SK-N-SH treated with all-trans-retinoic acid at 6 μM for 48 hours (cell line): ENCODE measurements around the gene WAC.

Experiments used
- CSDC2 ChIP-seq: fragments of 250-450 bp; sonication (Bioruptor Pico); IDR thresholded peaks from 2 replicates; pipeline ENCODE4 v1.5.0; 2020; ENCODE audit warnings: mild to moderate bottlenecking, moderate library complexity
- CSRNP3 ChIP-seq: fragments of 250-450 bp; sonication (Bioruptor Pico); IDR thresholded peaks from 2 replicates; pipeline ENCODE4 v1.5.1; 2021; ENCODE audit warnings: mild to moderate bottlenecking, moderate library complexity
- ESRRG ChIP-seq: fragments of 250-450 bp; sonication (Bioruptor Pico); IDR thresholded peaks from 2 replicates; pipeline ENCODE4 v1.6.1; 2021; ENCODE audit warnings: mild to moderate bottlenecking
- OSR1 ChIP-seq: fragments of 250-450 bp; sonication (Bioruptor Pico); IDR thresholded peaks from 2 replicates; pipeline ENCODE4 v1.8.0; 2022; ENCODE audit warnings: moderate library complexity, mild to moderate bottlenecking, inconsistent platforms
- PATZ1 ChIP-seq: fragments of 250-450 bp; sonication (Bioruptor Pico); IDR thresholded peaks from 2 replicates; pipeline ENCODE4 v1.8.0; 2020; ENCODE audit warnings: mild to moderate bottlenecking, moderate library complexity, borderline replicate concordance
- PPARA ChIP-seq: fragments of 250-450 bp; sonication (Bioruptor Pico); IDR thresholded peaks from 2 replicates; pipeline ENCODE4 v1.5.0; 2020; ENCODE audit warnings: mild to moderate bottlenecking, borderline replicate concordance
- TCF4 ChIP-seq: fragments of 250-450 bp; sonication (Bioruptor Pico); IDR thresholded peaks from 2 replicates; pipeline ENCODE4 v1.8.0; 2021; ENCODE audit warnings: mild to moderate bottlenecking, moderate library complexity, borderline replicate concordance
- ZC3H10 ChIP-seq: fragments of 250-450 bp; sonication (Bioruptor Pico); IDR thresholded peaks from 2 replicates; pipeline ENCODE4 v1.5.1; 2021; ENCODE audit warnings: mild to moderate bottlenecking, moderate library complexity
- ZNF8 ChIP-seq: fragments of 450-650 bp; formaldehyde crosslinking; IDR thresholded peaks from 2 replicates; pipeline ENCODE4 v1.5.0; 2020; ENCODE audit warnings: mild to moderate bottlenecking, moderate library complexity
- TF ChIP-seq, protein P1 (sequence below): fragments of 250-450 bp; sonication (Bioruptor Pico); IDR thresholded peaks from 2 replicates; pipeline ENCODE4 v1.5.1; 2020; ENCODE audit warnings: low read depth, mild to moderate bottlenecking, moderate library complexity

DNA sequence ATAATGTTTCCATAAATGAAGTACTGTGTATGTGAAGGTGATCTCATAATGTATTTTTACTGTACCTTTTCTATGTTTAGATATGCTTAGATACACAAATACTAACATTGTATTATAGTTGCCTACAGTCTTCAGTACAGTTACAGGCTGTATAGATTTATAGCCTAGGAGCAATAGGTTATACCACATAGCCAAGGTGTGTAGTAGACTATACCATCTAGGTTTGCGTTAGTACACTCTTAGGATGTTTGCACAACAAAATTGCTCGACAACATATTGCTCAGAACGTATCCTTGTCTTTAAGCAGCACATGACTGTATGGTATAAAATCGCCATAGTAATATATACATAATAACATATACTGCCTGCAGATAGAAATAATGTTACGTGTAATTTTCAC, 42.9 kb downstream of the WAC start:
- TF ChIP-seq OSR1: no peak
- no peak for TF ChIP-seq TCF4 (CRISPR knock-in tag)
- TF ChIP-seq CSRNP3 (CRISPR knock-in tag): no peak
- TF ChIP-seq ZC3H10 (CRISPR knock-in tag): no peak
- TF ChIP-seq ZNF8 (CRISPR knock-in tag): no peak
- no peak for TF ChIP-seq PPARA (CRISPR knock-in tag)
- no peak for TF ChIP-seq ESRRG
- TF ChIP-seq CSDC2 (CRISPR knock-in tag): no peak
- TF ChIP-seq, protein P1, sequence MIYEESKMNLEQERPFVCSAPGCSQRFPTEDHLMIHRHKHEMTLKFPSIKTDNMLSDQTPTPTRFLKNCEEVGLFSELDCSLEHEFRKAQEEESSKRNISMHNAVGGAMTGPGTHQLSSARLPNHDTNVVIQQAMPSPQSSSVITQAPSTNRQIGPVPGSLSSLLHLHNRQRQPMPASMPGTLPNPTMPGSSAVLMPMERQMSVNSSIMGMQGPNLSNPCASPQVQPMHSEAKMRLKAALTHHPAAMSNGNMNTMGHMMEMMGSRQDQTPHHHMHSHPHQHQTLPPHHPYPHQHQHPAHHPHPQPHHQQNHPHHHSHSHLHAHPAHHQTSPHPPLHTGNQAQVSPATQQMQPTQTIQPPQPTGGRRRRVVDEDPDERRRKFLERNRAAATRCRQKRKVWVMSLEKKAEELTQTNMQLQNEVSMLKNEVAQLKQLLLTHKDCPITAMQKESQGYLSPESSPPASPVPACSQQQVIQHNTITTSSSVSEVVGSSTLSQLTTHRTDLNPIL (CRISPR knock-in tag): no peak
- no peak for TF ChIP-seq PATZ1
